HFFc6 (cell line): ENCODE data around the gene ISOC1. TPM values are rescaled to one million over a fixed set of nuclear protein-coding genes. Genes with fewer than 3 reads are reported as not detected.

Experiments used
- DNase-seq: peaks from one replicate; pipeline ENCODE4 v3.0.0-alpha.2; 2018
- H3K27ac Mint-ChIP-seq: 2 replicates; pipeline ENCODE4 v1.8.0; 2020; ENCODE audit warnings: mild to moderate bottlenecking, mixed read lengths
- H3K27me3 Mint-ChIP-seq: 2 replicates; pipeline ENCODE4 v1.8.0; 2021; ENCODE audit warnings: mild to moderate bottlenecking, moderate library complexity, mixed read lengths; ENCODE audit not compliant: insufficient read depth
- H3K36me3 Mint-ChIP-seq: 2 replicates; pipeline ENCODE4 v1.8.0; 2021; ENCODE audit warnings: low read depth, mixed read lengths
- H3K4me1 Mint-ChIP-seq: 2 replicates; pipeline ENCODE4 v1.8.0; 2020; ENCODE audit warnings: low read depth, mixed read lengths
- H3K4me3 Mint-ChIP-seq: 2 replicates; pipeline ENCODE4 v1.8.0; 2020; ENCODE audit warnings: mild to moderate bottlenecking, moderate library complexity, mixed read lengths
- H3K9me3 Mint-ChIP-seq: 2 replicates; pipeline ENCODE4 v1.8.0; 2020; ENCODE audit warnings: mild to moderate bottlenecking, mixed read lengths
- total RNA-seq, 6 experiments: library from RNA; stranded (reverse); fragmentation: NEBNext Ultra II Directional; extraction: Animal tissue kit (Norgen Biotek cat#: 25700); gene quantifications; 2 replicates in 1 of 6; 3 replicates in 5 of 6; pipeline ENCODE4 v1.2.3, GENCODE V29; 2021
- TF ChIP-seq, protein P1 (sequence below): fragments of 200-600 bp; sonication (generic); IDR thresholded peaks from 2 replicates; pipeline ENCODE4 v1.5.0; 2021; ENCODE audit warnings: antibody characterized with exemption, mild to moderate bottlenecking

ISOC1 gene
- total RNA-seq, 6 experiments from 2014 or later = 6.7 to 9.0 (median 8.2) TPM

DNA sequence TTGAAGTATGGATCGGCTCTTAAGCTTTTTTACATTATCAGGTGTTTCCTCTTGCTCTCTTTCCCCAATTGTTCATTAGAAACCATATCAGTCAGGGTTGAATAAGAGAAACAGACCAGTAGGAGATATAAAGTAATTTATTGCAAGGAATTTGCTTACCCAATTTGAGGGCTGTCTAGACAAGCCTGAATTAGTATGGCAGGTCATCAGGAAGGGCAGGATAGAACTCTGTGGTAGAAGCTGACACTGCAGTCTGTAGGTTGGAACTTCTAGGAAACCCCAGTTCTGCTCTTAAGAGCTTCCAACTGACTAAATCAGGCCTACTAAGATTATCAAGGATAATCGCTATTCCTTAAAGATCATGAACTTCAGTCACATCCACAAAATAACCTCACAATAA is 24.3 kb downstream of the ISOC1 start:
- Mint-ChIP-seq H3K9me3 (no peaks in the 10 kb centered on the region), H3K36me3 (no peaks in the 10 kb centered on the region), H3K27ac (no peak overlapping the region), H3K27me3 (no peaks in the 10 kb centered on the region; the same call in 1 of the 2 replicates), H3K4me1 (no peaks in the 10 kb centered on the region), H3K4me3 (no peak overlapping the region)
- DNase-seq = no peak
- TF ChIP-seq, protein P1, sequence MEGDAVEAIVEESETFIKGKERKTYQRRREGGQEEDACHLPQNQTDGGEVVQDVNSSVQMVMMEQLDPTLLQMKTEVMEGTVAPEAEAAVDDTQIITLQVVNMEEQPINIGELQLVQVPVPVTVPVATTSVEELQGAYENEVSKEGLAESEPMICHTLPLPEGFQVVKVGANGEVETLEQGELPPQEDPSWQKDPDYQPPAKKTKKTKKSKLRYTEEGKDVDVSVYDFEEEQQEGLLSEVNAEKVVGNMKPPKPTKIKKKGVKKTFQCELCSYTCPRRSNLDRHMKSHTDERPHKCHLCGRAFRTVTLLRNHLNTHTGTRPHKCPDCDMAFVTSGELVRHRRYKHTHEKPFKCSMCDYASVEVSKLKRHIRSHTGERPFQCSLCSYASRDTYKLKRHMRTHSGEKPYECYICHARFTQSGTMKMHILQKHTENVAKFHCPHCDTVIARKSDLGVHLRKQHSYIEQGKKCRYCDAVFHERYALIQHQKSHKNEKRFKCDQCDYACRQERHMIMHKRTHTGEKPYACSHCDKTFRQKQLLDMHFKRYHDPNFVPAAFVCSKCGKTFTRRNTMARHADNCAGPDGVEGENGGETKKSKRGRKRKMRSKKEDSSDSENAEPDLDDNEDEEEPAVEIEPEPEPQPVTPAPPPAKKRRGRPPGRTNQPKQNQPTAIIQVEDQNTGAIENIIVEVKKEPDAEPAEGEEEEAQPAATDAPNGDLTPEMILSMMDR = no peak

DNA sequence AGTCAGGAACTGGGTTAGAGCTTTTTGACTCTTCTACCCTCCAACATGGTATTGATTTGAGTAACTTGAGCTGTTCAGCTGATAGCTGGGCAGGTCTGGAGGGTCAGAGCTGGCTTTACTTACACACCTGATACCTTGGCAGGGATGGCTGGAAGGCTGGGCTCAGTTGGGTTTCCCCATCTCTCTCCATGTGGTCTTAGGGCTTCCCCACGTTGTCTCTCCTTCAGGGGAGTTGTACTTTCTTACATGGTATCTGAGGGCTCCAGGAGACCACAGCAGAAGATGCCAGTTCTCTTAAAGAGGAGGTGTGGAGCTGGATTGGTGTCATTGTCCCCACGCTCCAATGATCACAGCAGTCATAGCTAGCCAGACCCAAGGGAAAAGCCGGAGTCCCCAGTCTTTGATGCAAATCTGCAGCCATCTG is 25.6 kb downstream of the ISOC1 start:
- Mint-ChIP-seq H3K27ac (no peak overlapping the region), H3K27me3 (no peaks in the 10 kb centered on the region; the same call in 1 of the 2 replicates), H3K36me3 (no peaks in the 10 kb centered on the region), H3K4me3 (no peak overlapping the region), H3K9me3 (no peaks in the 10 kb centered on the region), H3K4me1 (no peaks in the 10 kb centered on the region)
- DNase-seq = no peak
- TF ChIP-seq, protein P1 = no peak

DNA sequence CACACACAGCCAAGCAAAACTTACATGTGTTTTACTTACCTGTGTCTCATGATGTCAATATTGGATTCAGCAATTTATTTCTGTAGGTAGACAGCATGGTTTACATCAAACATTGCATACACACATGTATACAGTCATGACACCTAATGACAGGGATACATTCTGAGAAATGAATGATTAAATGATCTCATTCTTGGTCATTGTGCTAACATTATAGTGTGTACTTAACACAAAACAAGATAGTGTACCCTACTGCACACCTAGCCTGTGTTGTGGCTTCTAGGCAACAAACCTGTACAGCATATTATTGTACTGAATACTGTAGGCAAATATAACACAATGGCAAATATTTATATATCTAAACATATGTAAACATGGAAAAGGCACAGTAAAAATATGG is 28.0 kb downstream of the ISOC1 start:
- no peak overlapping the region for H3K27ac Mint-ChIP-seq
- H3K4me1 Mint-ChIP-seq = no peaks in the 10 kb centered on the region
- TF ChIP-seq, protein P1 = no peak
- no peaks in the 10 kb centered on the region for H3K36me3 Mint-ChIP-seq
- H3K4me3 Mint-ChIP-seq = no peak overlapping the region
- H3K27me3 Mint-ChIP-seq = no peaks in the 10 kb centered on the region; the same call in 1 of the 2 replicates
- no peaks in the 10 kb centered on the region for H3K9me3 Mint-ChIP-seq
- DNase-seq = no peak

DNA sequence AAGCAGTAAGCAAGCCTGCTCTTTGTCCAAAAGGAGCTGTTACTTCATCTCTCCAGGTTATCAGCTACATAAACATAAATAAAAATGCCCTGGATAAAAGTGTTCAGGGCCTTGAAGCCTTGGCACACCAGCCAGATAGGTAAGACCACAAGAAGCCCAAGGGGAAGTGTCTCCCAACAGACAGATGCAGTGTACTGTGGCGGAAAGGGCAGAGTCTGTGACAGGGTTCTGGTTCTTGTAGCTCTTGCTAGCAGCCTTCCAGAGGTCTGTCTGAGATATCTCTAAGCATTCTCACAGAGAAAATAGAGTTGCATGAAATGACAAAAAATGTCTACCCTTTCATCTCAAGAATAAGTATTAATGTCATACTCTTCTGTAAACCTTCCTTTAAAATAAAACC is 30.1 kb downstream of the ISOC1 start:
- TF ChIP-seq, protein P1 = no peak
- no peaks in the 10 kb centered on the region for H3K9me3 Mint-ChIP-seq
- H3K27ac Mint-ChIP-seq = no peak overlapping the region
- no peaks in the 10 kb centered on the region for H3K4me1 Mint-ChIP-seq
- no peak overlapping the region for H3K4me3 Mint-ChIP-seq
- no peaks in the 10 kb centered on the region for H3K36me3 Mint-ChIP-seq
- DNase-seq = no peak
- no peaks in the 10 kb centered on the region; the same call in 1 of the 2 replicates for H3K27me3 Mint-ChIP-seq

DNA sequence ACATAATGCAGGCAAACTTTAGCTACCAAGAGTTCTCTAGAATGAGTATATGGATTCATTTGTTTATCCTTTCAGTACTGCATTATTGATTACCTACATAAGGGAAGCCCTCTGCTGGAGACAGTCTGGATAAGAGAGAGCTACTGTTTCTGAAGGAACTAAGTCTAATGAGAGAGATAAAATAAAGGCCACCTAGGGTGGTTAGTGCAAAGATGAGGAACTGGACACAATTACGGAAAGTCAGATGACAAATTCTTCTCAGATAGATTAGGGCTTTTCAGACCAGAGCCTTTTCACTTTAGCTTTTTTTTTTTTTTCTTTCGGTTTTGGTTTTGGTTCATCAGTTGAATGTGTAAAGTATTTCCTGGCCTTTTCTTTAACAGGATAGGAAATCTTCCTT is 31.3 kb downstream of the ISOC1 start:
- TF ChIP-seq, protein P1 = no peak; the same call in 1 of the 2 replicates
- Mint-ChIP-seq H3K4me3 (no peak overlapping the region), H3K9me3 (no peaks in the 10 kb centered on the region), H3K27me3 (no peaks in the 10 kb centered on the region), H3K4me1 (no peaks in the 10 kb centered on the region), H3K27ac (no peak overlapping the region), H3K36me3 (no peaks in the 10 kb centered on the region)
- no peak for DNase-seq

DNA sequence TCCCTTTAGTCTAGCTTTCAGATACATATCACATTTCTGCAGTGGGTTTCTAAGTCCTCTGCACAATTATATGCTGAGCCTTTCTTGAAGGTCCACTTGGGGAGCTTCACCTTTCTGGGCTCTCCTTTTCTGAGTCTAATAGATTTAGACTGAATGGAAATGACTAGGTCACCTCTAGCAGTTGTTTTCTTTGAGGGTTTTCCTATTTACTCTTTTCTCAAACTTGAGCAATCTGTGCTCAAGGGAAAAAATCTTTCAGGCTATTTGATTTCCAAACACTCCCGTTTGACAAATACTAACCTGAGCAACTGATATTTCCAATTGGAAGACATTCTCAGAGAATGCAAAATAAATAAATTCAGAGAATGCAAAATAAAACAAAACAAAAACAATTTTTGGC is 39.0 kb downstream of the ISOC1 start:
- Mint-ChIP-seq H3K4me3 (no peak overlapping the region), H3K4me1 (no peaks in the 10 kb centered on the region), H3K36me3 (no peaks in the 10 kb centered on the region), H3K9me3 (peaks cover 4% of the 10 kb centered on the region; the same call in 1 of the 2 replicates), H3K27ac (no peak overlapping the region), H3K27me3 (no peaks in the 10 kb centered on the region)
- DNase-seq = no peak
- TF ChIP-seq, protein P1 = no peak
